B cell (primary cell): ENCODE results near the gene BTG3. TPM values are rescaled to one million over a fixed set of nuclear protein-coding genes. Genes with fewer than 3 reads are reported as not detected.

Source experiments
- ATAC-seq: fragments of 200-7000 bp; cut with Tn5 transposase; one replicate; pipeline ENCODE4 v1.10.0; 2021; ENCODE audit warnings: low read depth, mild to moderate bottlenecking, moderate number of reproducible peaks, moderate library complexity
- CTCF ChIA-PET: fragments of 350-600 bp; sonication (Branson Sonifier 250); formaldehyde crosslinking; loops from one replicate; lab custom pipeline; 2021; ENCODE audit warnings: antibody characterized with exemption, inconsistent platforms; lab: Charles Lee
- POLR2A ChIA-PET: fragments of 350-600 bp; sonication (Branson Sonifier 250); formaldehyde crosslinking; loops from one replicate; lab custom pipeline; 2021; ENCODE audit warnings: antibody characterized with exemption; lab: Charles Lee
- DNase-seq: peaks from one replicate; pipeline ENCODE4 v3.0.0; 2013
- H2AFZ ChIP-seq: 2 replicates; pipeline ENCODE4 v1.6.1; 2012; ENCODE audit warnings: mild to moderate bottlenecking, low read depth, low read length; ENCODE audit not compliant: insufficient read depth, poor library complexity, severe bottlenecking
- H3K27ac ChIP-seq, 2 donors: 1 replicate in 1 of 2; 2 replicates in 1 of 2; pipeline ENCODE4 v1.5.1; 2012 to 2013; ENCODE audit warnings: low read length in 2 of 2, mild to moderate bottlenecking in 2 of 2, moderate library complexity in 1 of 2
- H3K27me3 ChIP-seq, 4 experiments: fragments of 200-600 bp in 1 of 4; sonication (generic) in 1 of 4; replicated peaks in 1 of 4; 1 replicate in 2 of 4; 2 replicates in 2 of 4; pipeline versions ENCODE4 v1.6.1 to v1.7.0; 2013 to 2016; ENCODE audit warnings: low read length in 3 of 4, mild to moderate bottlenecking in 2 of 4, mixed read lengths in 1 of 4, moderate library complexity in 1 of 4; ENCODE audit not compliant: insufficient read depth in 4 of 4, control insufficient read depth in 3 of 4; ENCODE audit errors: control extremely low read depth in 1 of 4
- H3K36me3 ChIP-seq, 2 experiments: replicated peaks in 1 of 2; 1 replicate in 1 of 2; 2 replicates in 1 of 2; pipeline versions ENCODE4 v1.6.1 to v1.7.1; 2013; ENCODE audit warnings: low read length in 1 of 2; ENCODE audit not compliant: insufficient read depth in 2 of 2, control insufficient read depth in 1 of 2; ENCODE audit errors: control extremely low read depth in 1 of 2, extremely low read depth in 1 of 2
- H3K4me1 ChIP-seq, 2 donors: fragments of 200-600 bp in 1 of 2; sonication (generic) in 1 of 2; 1 replicate in 1 of 2; 2 replicates in 1 of 2; pipeline versions ENCODE4 v1.5.1 to v1.6.1; 2013 to 2017; ENCODE audit warnings: low read length in 2 of 2; ENCODE audit not compliant: control insufficient read depth in 2 of 2, insufficient read depth in 2 of 2
- H3K4me2 ChIP-seq: replicated peaks from 2 replicates; pipeline ENCODE3; 2012; ENCODE audit warnings: mild to moderate bottlenecking, low read depth, low read length; ENCODE audit not compliant: poor library complexity, severe bottlenecking
- H3K4me3 ChIP-seq, 5 experiments: fragments of 200-600 bp in 1 of 5; sonication (generic) in 1 of 5; 1 replicate in 3 of 5; 2 replicates in 2 of 5; pipeline versions ENCODE4 v1.5.1 to v1.7.0; 2011 to 2016; ENCODE audit warnings: low read length in 4 of 5, mild to moderate bottlenecking in 4 of 5, low read depth in 2 of 5, control low read depth in 1 of 5, moderate library complexity in 1 of 5; ENCODE audit not compliant: insufficient read depth in 1 of 5; ENCODE audit errors: control extremely low read depth in 1 of 5, extremely low read depth in 1 of 5
- H3K79me2 ChIP-seq: fragments of 200-600 bp; sonication (generic); one replicate; pipeline ENCODE4 v1.6.0; 2016; ENCODE audit warnings: low read length; ENCODE audit not compliant: control insufficient read depth, insufficient read depth
- H3K9ac ChIP-seq: fragments of 200-600 bp; sonication (generic); 2 replicates; pipeline ENCODE4 v1.6.1; 2017; ENCODE audit warnings: mild to moderate bottlenecking, low read length, moderate library complexity
- H3K9me3 ChIP-seq, 3 donors: one replicate each; pipeline versions ENCODE4 v1.6.1 to v1.7.1; 2013; ENCODE audit warnings: low read length in 2 of 3; ENCODE audit not compliant: control insufficient read depth in 2 of 3, insufficient read depth in 1 of 3; ENCODE audit errors: control extremely low read depth in 1 of 3
- H4K20me1 ChIP-seq: 2 replicates; pipeline ENCODE4 v1.6.0; 2012; ENCODE audit warnings: mild to moderate bottlenecking, low read length; ENCODE audit not compliant: insufficient read depth, control insufficient read depth, poor library complexity, severe bottlenecking
- H3K27ac Mint-ChIP-seq: one replicate; pipeline ENCODE4 v1.8.0; 2021; ENCODE audit warnings: mixed read lengths
- H3K27me3 Mint-ChIP-seq: one replicate; pipeline ENCODE4 v1.8.0; 2021; ENCODE audit warnings: mixed read lengths
- H3K4me1 Mint-ChIP-seq: one replicate; pipeline ENCODE4 v1.8.0; 2021; ENCODE audit warnings: mixed read lengths
- H3K4me3 Mint-ChIP-seq: one replicate; pipeline ENCODE4 v1.8.0; 2021; ENCODE audit warnings: mixed read lengths
- H3K9me3 Mint-ChIP-seq: one replicate; pipeline ENCODE4 v1.8.0; 2022; ENCODE audit warnings: mixed read lengths; ENCODE audit not compliant: insufficient read depth
- EZH2 ChIP-seq: IDR thresholded peaks from 2 replicates; pipeline ENCODE4 v1.6.1; 2012; ENCODE audit warnings: borderline replicate concordance, low read depth, mild to moderate bottlenecking, moderate library complexity, low read length; ENCODE audit not compliant: insufficient read depth, poor library complexity, severe bottlenecking
- WGBS: methylation state at CpG from one replicate; pipeline ENCODE4 v1.1.5; 2013; ENCODE audit warnings: missing lambda C conversion rate; ENCODE audit not compliant: insufficient coverage; 5-methylcytosine and 5-hydroxymethylcytosine counted together
- intact Hi-C: fragments of 100-400 bp; cut with micrococcal nuclease; formaldehyde crosslinking; loops from one replicate; pipeline ENCODE4 v1.10.0; 2022
- polyA plus RNA-seq: library from polyadenylated mRNA; depleted of rRNA; stranded (reverse); fragments of >200 nt; gene quantifications from 2 replicates; pipeline ENCODE4 v1.2.3, GENCODE V29; 2012
- total RNA-seq, 2 donors: library from RNA; stranded (reverse); fragments of 120-200 nt in 1 of 2; gene quantifications; 1 replicate in 1 of 2; 2 replicates in 1 of 2; pipeline versions ENCODE4 v1.2.3 to v1.2.4, GENCODE V29; 2013 to 2022
- TF ChIP-seq, protein P1 (sequence below): fragments of 200-600 bp; IDR thresholded peaks from one replicate; pipeline ENCODE4 v1.8.0; 2022; ENCODE audit warnings: antibody characterized with exemption, mild to moderate bottlenecking

BTG3 gene
- total and polyA plus RNA-seq, 2 donors (not counting 1 experiment from before 2014, with no cell fraction given): 11.8 to 14.9 TPM

DNA sequence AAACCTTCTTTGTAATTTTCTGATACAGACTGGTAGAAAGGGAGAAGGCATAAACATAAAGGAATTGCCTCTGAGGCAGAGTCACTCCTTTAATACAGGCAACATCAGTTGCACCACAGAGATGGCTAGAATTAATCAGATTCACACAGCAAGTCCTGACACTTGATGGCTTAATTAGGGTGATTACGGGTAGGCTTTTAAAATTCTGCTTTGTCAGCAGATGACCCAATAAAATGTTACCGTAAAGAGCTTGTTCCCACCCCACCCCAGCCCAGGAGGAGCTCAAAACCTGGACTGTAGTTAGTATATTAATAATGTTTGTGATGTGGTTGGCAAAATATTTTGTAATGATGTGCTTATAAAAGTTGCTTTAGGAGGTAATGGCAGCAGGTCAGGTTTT lies 9.3 kb upstream of the BTG3 start:
- no peak for ATAC-seq
- no peak for DNase-seq
- Histone ChIP-seq H3K9ac (no peak overlapping the region), H3K4me3 (no peak overlapping the region), H3K36me3 (no peaks in the 10 kb centered on the region), H3K79me2 (no peaks in the 10 kb centered on the region), H3K4me1 (no peaks in the 10 kb centered on the region), H3K27ac (no peak overlapping the region), H4K20me1 (no peaks in the 10 kb centered on the region), H3K27me3 (peaks cover 0 to 10% (median 0%) of the 10 kb centered on the region in 4 experiments), H3K9me3 (no peaks in the 10 kb centered on the region), H3K4me2 (no peak overlapping the region), H2AFZ (no peak overlapping the region)
- H3K4me3 Mint-ChIP-seq: no peak overlapping the region
- 80% methylated on average over 1 of the region's 2 CpGs for WGBS
- ChIA-PET POLR2A (no interaction called here), CTCF (no interaction called here)
- no peaks in the 10 kb centered on the region for H3K4me1 Mint-ChIP-seq
- no peaks in the 10 kb centered on the region for H3K9me3 Mint-ChIP-seq
- intact Hi-C loops: no loop called here
- H3K27ac Mint-ChIP-seq: no peak overlapping the region
- TF ChIP-seq, protein P1, sequence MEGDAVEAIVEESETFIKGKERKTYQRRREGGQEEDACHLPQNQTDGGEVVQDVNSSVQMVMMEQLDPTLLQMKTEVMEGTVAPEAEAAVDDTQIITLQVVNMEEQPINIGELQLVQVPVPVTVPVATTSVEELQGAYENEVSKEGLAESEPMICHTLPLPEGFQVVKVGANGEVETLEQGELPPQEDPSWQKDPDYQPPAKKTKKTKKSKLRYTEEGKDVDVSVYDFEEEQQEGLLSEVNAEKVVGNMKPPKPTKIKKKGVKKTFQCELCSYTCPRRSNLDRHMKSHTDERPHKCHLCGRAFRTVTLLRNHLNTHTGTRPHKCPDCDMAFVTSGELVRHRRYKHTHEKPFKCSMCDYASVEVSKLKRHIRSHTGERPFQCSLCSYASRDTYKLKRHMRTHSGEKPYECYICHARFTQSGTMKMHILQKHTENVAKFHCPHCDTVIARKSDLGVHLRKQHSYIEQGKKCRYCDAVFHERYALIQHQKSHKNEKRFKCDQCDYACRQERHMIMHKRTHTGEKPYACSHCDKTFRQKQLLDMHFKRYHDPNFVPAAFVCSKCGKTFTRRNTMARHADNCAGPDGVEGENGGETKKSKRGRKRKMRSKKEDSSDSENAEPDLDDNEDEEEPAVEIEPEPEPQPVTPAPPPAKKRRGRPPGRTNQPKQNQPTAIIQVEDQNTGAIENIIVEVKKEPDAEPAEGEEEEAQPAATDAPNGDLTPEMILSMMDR: no peak
- no peak for TF ChIP-seq EZH2
- H3K27me3 Mint-ChIP-seq: peaks cover 30% of the 10 kb centered on the region

DNA sequence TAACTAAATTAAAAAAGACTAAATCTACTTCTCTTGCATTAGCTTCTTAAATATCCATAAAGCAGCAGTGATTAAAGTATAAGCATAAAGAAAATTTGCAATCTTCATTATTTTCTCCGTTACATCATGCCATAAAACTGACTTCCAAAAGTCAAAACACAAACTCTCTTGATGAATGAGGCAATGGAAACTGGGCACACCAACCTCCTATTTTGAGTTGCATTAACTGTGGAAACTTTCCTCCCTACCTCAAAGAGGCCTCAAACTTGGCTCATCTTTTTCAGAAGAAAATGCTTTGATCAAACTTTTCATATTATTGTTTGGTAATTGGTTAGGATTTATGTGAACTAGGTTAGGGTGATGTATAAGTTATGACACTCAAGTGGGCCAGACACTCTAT lies 4.1 kb upstream of the BTG3 start:
- H3K27ac Mint-ChIP-seq: no peak overlapping the region
- peaks cover 0 to 4% of the 10 kb centered on the region in 2 donors for H3K4me1 ChIP-seq
- no peaks in the 10 kb centered on the region for H3K27me3 Mint-ChIP-seq
- H2AFZ ChIP-seq: no peak overlapping the region
- CTCF ChIA-PET: no interaction called here
- no CpG with 5 or more reads among the region's 1 CpG for WGBS
- ATAC-seq (no peak), DNase-seq (no peak)
- POLR2A ChIA-PET: no interaction called here
- H3K79me2 ChIP-seq: peaks cover under 1% of the 10 kb centered on the region
- H3K9me3 Mint-ChIP-seq: no peaks in the 10 kb centered on the region
- no peak overlapping the region for H3K4me2 ChIP-seq
- no peak overlapping the region for H3K4me3 ChIP-seq
- intact Hi-C loops: no loop called here
- H3K4me3 Mint-ChIP-seq: no peak overlapping the region
- no peak overlapping the region for H3K9ac ChIP-seq
- H3K36me3 ChIP-seq: no peaks in the 10 kb centered on the region
- TF ChIP-seq, protein P1: no peak
- TF ChIP-seq EZH2: no peak
- H3K9me3 ChIP-seq: no peaks in the 10 kb centered on the region
- peaks cover 4% of the 10 kb centered on the region for H3K4me1 Mint-ChIP-seq
- H3K27ac ChIP-seq: no peak overlapping the region
- no peaks in the 10 kb centered on the region for H3K27me3 ChIP-seq
- H4K20me1 ChIP-seq: no peaks in the 10 kb centered on the region
